ENCODE data around the gene BYSL.

DNA sequence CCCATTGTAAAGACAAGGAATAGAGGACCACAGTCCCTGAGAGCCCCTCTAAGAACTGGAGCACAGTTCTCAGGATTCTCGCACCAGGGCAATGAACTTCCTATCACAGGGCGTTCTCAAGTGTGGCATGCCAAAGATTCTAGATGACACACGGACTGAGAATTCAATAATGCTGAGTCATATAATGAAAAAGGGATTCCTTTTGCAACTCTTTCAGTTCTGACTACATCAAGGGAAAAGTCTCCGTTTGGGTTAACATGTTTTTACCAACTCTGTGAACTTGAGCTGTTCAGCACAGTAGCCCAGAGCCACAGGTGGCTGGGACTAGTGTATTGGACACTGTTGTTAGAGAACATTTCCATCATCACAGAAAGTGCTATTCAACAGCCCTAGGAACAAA lies 3.8 kb upstream of the BYSL start:
- no peak for TF ChIP-seq TCF12 (IDR thresholded peaks at IDR 0.05; ENCODE audit: low read depth, low read length)
- TF ChIP-seq SIN3A (IDR thresholded peaks at IDR 0.05; ENCODE audit: low read depth, low read length), result no peak

Data from GM12878 (cell line).